SK-N-SH (cell line): ENCODE data around the gene PLAAT5. TPM values are rescaled to one million over a fixed set of nuclear protein-coding genes. Genes with fewer than 3 reads are reported as not detected.

Experiments used
- CTCF ChIA-PET: fragments of 300-600, 350-600 bp; formaldehyde crosslinking; extraction: SDS; loops from one replicate; lab custom pipeline; 2021; lab: Yijun Ruan, JAX
- POLR2A ChIA-PET: fragments of 350-600 bp; sonication (Branson Sonifier 250); formaldehyde crosslinking; extraction: SDS; loops from one replicate; lab custom pipeline; 2020; ENCODE audit warnings: antibody characterized with exemption, inconsistent platforms; lab: Yijun Ruan, JAX
- DNase-seq: peaks from one replicate; pipeline ENCODE4 v3.0.0; 2012
- H2AFZ ChIP-seq: fragments of 200-600 bp; sonication (generic); 2 replicates; pipeline ENCODE4 v1.8.1; 2016; ENCODE audit warnings: antibody characterized with exemption, mild to moderate bottlenecking, low read depth
- H3F3A ChIP-seq: fragments of 200-600 bp; sonication (generic); replicated peaks from 2 replicates; pipeline ENCODE3; 2016; ENCODE audit warnings: antibody characterized with exemption, mild to moderate bottlenecking; ENCODE audit not compliant: insufficient read depth
- H3K27ac ChIP-seq, 2 experiments: fragments of 200-500 bp in 1 of 2; fragments of 200-600 bp in 1 of 2; sonication (Bioruptor generic) in 1 of 2; sonication (generic), shearing (Covaris generic) in 1 of 2; 2 replicates each; pipeline versions ENCODE4 v1.5.1 to v1.6.1; 2014 to 2016; ENCODE audit warnings: low read depth in 2 of 2, inconsistent platforms in 1 of 2, low read length in 1 of 2, mild to moderate bottlenecking in 1 of 2, mixed read lengths in 1 of 2
- H3K27me3 ChIP-seq: fragments of 200-600 bp; sonication (generic), shearing (Covaris generic); 2 replicates; pipeline ENCODE4 v1.6.1; 2016; ENCODE audit warnings: mixed run types; ENCODE audit not compliant: insufficient read depth
- H3K36me3 ChIP-seq, 2 experiments: fragments of 200-500 bp in 1 of 2; fragments of 200-600 bp in 1 of 2; sonication (Bioruptor generic) in 1 of 2; sonication (generic) in 1 of 2; replicated peaks in 1 of 2; 2 replicates each; pipeline versions ENCODE3 to v1.5.1; 2014 to 2016; ENCODE audit warnings: low read length in 1 of 2, mild to moderate bottlenecking in 1 of 2; ENCODE audit not compliant: insufficient read depth in 2 of 2, control insufficient read depth in 1 of 2
- H3K4me1 ChIP-seq, 2 experiments: fragments of 200-500 bp in 1 of 2; fragments of 200-600 bp in 1 of 2; sonication (Bioruptor generic) in 1 of 2; sonication (generic), shearing (Covaris generic) in 1 of 2; 2 replicates each; pipeline versions ENCODE4 v1.5.1 to v1.6.1; 2014 to 2016; ENCODE audit warnings: low read depth in 1 of 2, low read length in 1 of 2, mixed run types in 1 of 2; ENCODE audit not compliant: insufficient read depth in 2 of 2, control insufficient read depth in 1 of 2
- H3K4me2 ChIP-seq: fragments of 200-600 bp; sonication (generic), shearing (Covaris generic); 2 replicates; pipeline ENCODE4 v1.6.1; 2017; ENCODE audit warnings: mixed run types
- H3K4me3 ChIP-seq, 2 experiments: fragments of 200-500 bp in 1 of 2; fragments of 200-600 bp in 1 of 2; sonication (Bioruptor generic) in 1 of 2; sonication (generic), shearing (Covaris generic) in 1 of 2; 2 replicates each; pipeline versions ENCODE4 v1.5.1 to v1.8.1; 2014 to 2016; ENCODE audit warnings: low read depth in 2 of 2, inconsistent platforms in 1 of 2, low read length in 1 of 2, mild to moderate bottlenecking in 1 of 2, mixed read lengths in 1 of 2, moderate library complexity in 1 of 2
- H3K79me2 ChIP-seq: fragments of 200-600 bp; sonication (generic); 2 replicates; pipeline ENCODE4 v1.8.1; 2017; ENCODE audit warnings: mild to moderate bottlenecking; ENCODE audit not compliant: insufficient read depth
- H3K9ac ChIP-seq: fragments of 200-600 bp; sonication (generic); 2 replicates; pipeline ENCODE4 v1.6.1; 2017; ENCODE audit warnings: mixed run types
- H3K9me2 ChIP-seq: fragments of 200-600 bp; sonication (generic); 2 replicates; pipeline ENCODE4 v1.6.1; 2017; ENCODE audit warnings: mixed run types
- H3K9me3 ChIP-seq: fragments of 200-600 bp; sonication (generic); 2 replicates; pipeline ENCODE4 v1.6.1; 2017; ENCODE audit warnings: mixed run types, mild to moderate bottlenecking, moderate library complexity
- H4K20me1 ChIP-seq: fragments of 200-600 bp; sonication (generic); 2 replicates; pipeline ENCODE4 v1.6.1; 2017; ENCODE audit warnings: mild to moderate bottlenecking, mixed run types; ENCODE audit not compliant: insufficient read depth
- ELF1 ChIP-seq: IDR thresholded peaks from 2 replicates; pipeline ENCODE4 v1.4.0; 2012
- FOSL2 ChIP-seq: IDR thresholded peaks from 2 replicates; pipeline ENCODE4 v1.4.0; 2012; ENCODE audit warnings: low read depth, mild to moderate bottlenecking, moderate library complexity, borderline replicate concordance
- FOXJ3 ChIP-seq: sonication (generic); formaldehyde crosslinking; IDR thresholded peaks from 2 replicates; pipeline ENCODE4 v1.5.1; 2020; ENCODE audit warnings: mild to moderate bottlenecking, missing genetic modification reagents
- FOXM1 ChIP-seq: IDR thresholded peaks from 2 replicates; pipeline ENCODE4 v1.4.0; 2012; ENCODE audit warnings: low read depth, mild to moderate bottlenecking
- GATA2 ChIP-seq: sonication (generic); formaldehyde crosslinking; IDR thresholded peaks from 2 replicates; pipeline ENCODE4 v1.5.0; 2020; ENCODE audit warnings: mild to moderate bottlenecking, missing genetic modification reagents
- JUND ChIP-seq: IDR thresholded peaks from 2 replicates; pipeline ENCODE4 v1.4.0; 2012
- MEF2A ChIP-seq: IDR thresholded peaks from 2 replicates; pipeline ENCODE4 v1.4.0; 2012; ENCODE audit warnings: low read depth, borderline replicate concordance
- MXI1 ChIP-seq: IDR thresholded peaks from 2 replicates; pipeline ENCODE4 v1.6.1; 2012; ENCODE audit warnings: mild to moderate bottlenecking, low read depth, low read length, improper control_type of control experiment
- NFIC ChIP-seq: IDR thresholded peaks from 2 replicates; pipeline ENCODE4 v1.4.0; 2012; ENCODE audit warnings: borderline replicate concordance
- NRF1 ChIP-seq: IDR thresholded peaks from 2 replicates; pipeline ENCODE4 v1.6.1; 2012; ENCODE audit warnings: low read depth, mild to moderate bottlenecking, low read length
- RAD21 ChIP-seq: IDR thresholded peaks from 2 replicates; pipeline ENCODE4 v1.6.1; 2012; ENCODE audit warnings: mild to moderate bottlenecking, low read length
- RXRA ChIP-seq: IDR thresholded peaks from 2 replicates; pipeline ENCODE4 v1.4.0; 2012; ENCODE audit warnings: low read depth, mild to moderate bottlenecking, borderline replicate concordance
- TEAD4 ChIP-seq: IDR thresholded peaks from 2 replicates; pipeline ENCODE4 v1.4.0; 2012; ENCODE audit warnings: mild to moderate bottlenecking, borderline replicate concordance; ENCODE audit not compliant: insufficient read depth
- YY1 ChIP-seq: IDR thresholded peaks from 2 replicates; pipeline ENCODE4 v1.4.0; 2012; ENCODE audit warnings: low read depth, mild to moderate bottlenecking
- WGBS: methylation state at CpG from one replicate; pipeline ENCODE4 v1.1.6; 2017; ENCODE audit warnings: low lambda C conversion rate; 5-methylcytosine and 5-hydroxymethylcytosine counted together
- polyA plus RNA-seq, 3 experiments: library from polyadenylated mRNA; depleted of rRNA; stranded (reverse); fragments of >200 nt; gene quantifications; 2 replicates each; pipeline ENCODE4 v1.2.3, GENCODE V29; 2012
- TF ChIP-seq, protein P1 (sequence below): IDR thresholded peaks from 2 replicates; pipeline ENCODE4 v1.4.0; 2012; ENCODE audit warnings: low read depth
- TF ChIP-seq, protein P2 (sequence below): IDR thresholded peaks from 2 replicates; pipeline ENCODE4 v1.4.0; 2012; ENCODE audit warnings: low read depth, borderline replicate concordance
- TF ChIP-seq, protein P3 (sequence below): IDR thresholded peaks from 2 replicates; pipeline ENCODE4 v1.6.1; 2012; ENCODE audit warnings: mild to moderate bottlenecking, low read depth, low read length, moderate library complexity
- TF ChIP-seq, protein P4 (sequence below): fragments of 200-600 bp; sonication (generic); IDR thresholded peaks from 2 replicates; pipeline ENCODE4 v1.6.1; 2017; ENCODE audit warnings: antibody characterized with exemption, mild to moderate bottlenecking, moderate library complexity
- TF ChIP-seq, protein P5 (sequence below): IDR thresholded peaks from 2 replicates; pipeline ENCODE4 v1.4.0; 2012; ENCODE audit warnings: low read depth, borderline replicate concordance

Gene PLAAT5
- polyA plus RNA-seq, 1 of the 3 experiments (the other 2 are of a cell fraction), result not detected

DNA sequence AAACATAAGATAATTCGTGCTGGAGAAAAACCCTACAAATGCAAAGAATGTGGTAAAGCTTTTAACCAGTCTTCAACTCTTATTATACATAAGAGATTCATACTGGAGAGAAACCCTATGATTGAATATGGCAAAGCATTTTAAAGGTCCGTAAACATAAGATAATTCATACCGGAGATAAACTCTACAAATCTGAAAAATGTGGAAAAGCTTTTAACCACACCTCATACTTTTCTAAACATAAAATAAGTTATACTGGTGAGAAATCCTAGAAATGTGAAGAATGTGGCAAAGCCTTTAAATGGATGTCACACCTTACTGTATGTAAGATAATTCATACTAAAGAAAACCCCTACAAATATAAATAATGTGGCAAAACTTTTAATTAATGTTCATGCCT lies 20.7 kb downstream of the PLAAT5 start:
- Histone ChIP-seq H3K4me3 (no peak overlapping the region), H3K79me2 (no peaks in the 10 kb centered on the region), H3K9me2 (no peaks in the 10 kb centered on the region), H3K9ac (no peak overlapping the region), H3K27ac (no peak overlapping the region), H2AFZ (no peak overlapping the region), H3K4me2 (no peak overlapping the region), H3K9me3 (no peaks in the 10 kb centered on the region), H4K20me1 (no peaks in the 10 kb centered on the region), H3K27me3 (no peaks in the 10 kb centered on the region; the same call in 1 of the 2 replicates), H3F3A (no peaks in the 10 kb centered on the region), H3K36me3 (no peaks in the 10 kb centered on the region), H3K4me1 (no peaks in the 10 kb centered on the region; a peak in 1 of 4 replicates)
- 9% methylated on average over 3 of the region's 3 CpGs for WGBS
- TF ChIP-seq GATA2 (CRISPR knock-in tag) (no peak), ELF1 (no peak), TEAD4 (no peak), RAD21 (no peak), RXRA (no peak), YY1 (no peak), MXI1 (no peak)
- TF ChIP-seq, protein P1, sequence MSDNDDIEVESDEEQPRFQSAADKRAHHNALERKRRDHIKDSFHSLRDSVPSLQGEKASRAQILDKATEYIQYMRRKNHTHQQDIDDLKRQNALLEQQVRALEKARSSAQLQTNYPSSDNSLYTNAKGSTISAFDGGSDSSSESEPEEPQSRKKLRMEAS, result no peak
- TF ChIP-seq, protein P2, sequence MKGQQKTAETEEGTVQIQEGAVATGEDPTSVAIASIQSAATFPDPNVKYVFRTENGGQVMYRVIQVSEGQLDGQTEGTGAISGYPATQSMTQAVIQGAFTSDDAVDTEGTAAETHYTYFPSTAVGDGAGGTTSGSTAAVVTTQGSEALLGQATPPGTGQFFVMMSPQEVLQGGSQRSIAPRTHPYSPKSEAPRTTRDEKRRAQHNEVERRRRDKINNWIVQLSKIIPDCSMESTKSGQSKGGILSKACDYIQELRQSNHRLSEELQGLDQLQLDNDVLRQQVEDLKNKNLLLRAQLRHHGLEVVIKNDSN, result no peak
- TF ChIP-seq, protein P3, sequence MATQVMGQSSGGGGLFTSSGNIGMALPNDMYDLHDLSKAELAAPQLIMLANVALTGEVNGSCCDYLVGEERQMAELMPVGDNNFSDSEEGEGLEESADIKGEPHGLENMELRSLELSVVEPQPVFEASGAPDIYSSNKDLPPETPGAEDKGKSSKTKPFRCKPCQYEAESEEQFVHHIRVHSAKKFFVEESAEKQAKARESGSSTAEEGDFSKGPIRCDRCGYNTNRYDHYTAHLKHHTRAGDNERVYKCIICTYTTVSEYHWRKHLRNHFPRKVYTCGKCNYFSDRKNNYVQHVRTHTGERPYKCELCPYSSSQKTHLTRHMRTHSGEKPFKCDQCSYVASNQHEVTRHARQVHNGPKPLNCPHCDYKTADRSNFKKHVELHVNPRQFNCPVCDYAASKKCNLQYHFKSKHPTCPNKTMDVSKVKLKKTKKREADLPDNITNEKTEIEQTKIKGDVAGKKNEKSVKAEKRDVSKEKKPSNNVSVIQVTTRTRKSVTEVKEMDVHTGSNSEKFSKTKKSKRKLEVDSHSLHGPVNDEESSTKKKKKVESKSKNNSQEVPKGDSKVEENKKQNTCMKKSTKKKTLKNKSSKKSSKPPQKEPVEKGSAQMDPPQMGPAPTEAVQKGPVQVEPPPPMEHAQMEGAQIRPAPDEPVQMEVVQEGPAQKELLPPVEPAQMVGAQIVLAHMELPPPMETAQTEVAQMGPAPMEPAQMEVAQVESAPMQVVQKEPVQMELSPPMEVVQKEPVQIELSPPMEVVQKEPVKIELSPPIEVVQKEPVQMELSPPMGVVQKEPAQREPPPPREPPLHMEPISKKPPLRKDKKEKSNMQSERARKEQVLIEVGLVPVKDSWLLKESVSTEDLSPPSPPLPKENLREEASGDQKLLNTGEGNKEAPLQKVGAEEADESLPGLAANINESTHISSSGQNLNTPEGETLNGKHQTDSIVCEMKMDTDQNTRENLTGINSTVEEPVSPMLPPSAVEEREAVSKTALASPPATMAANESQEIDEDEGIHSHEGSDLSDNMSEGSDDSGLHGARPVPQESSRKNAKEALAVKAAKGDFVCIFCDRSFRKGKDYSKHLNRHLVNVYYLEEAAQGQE, result no peak
- ChIA-PET CTCF (interaction anchor here (0.5 to 1.1 kb wide), 2 partner anchors 9 to 167 kb away, joined by 3 to 4 read pairs; no protein-coding TSS in a partner anchor), POLR2A (no interaction called here)
- DNase-seq, result no peak

DNA sequence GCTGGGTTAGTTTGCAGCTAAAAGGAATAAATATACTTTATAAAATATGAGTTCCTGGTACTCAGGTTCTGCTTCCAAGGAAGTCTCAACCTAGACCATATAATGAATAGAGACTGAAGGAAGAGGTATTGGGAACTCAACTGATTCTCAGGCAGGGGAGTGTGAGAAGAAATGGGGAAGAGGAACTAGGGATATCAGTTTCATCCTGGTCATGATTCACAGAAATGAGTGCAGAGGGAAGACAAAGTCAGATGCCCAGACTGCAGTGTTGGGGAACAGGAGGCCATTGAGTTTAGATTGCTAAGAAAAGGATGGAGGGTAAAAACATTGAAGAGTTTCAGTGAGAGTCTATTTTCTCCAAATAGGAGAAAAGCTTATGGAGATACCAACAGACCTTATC lies 28.8 kb downstream of the PLAAT5 start:
- no peaks in the 10 kb centered on the region for H4K20me1 ChIP-seq
- no peaks in the 10 kb centered on the region for H3K4me1 ChIP-seq
- H3K79me2 ChIP-seq, result no peaks in the 10 kb centered on the region
- DNase-seq, result no peak
- H3K27ac ChIP-seq, result no peak overlapping the region
- CTCF ChIA-PET, result interaction anchor here (1.0 kb wide), 2 partner anchors 16 to 18 kb away, joined by 3 to 4 read pairs; no protein-coding TSS in a partner anchor
- no peak overlapping the region for H3K4me2 ChIP-seq
- H3F3A ChIP-seq, result no peaks in the 10 kb centered on the region
- H3K4me3 ChIP-seq, result no peak overlapping the region
- POLR2A ChIA-PET, result no interaction called here
- no peak overlapping the region for H3K9ac ChIP-seq
- no peaks in the 10 kb centered on the region for H3K9me2 ChIP-seq
- no peaks in the 10 kb centered on the region for H3K9me3 ChIP-seq
- H3K27me3 ChIP-seq, result peaks cover 26% of the 10 kb centered on the region
- no peaks in the 10 kb centered on the region for H3K36me3 ChIP-seq
- no peak overlapping the region for H2AFZ ChIP-seq
- no peak for TF ChIP-seq FOXJ3
- TF ChIP-seq NFIC, result no peak
- no peak for TF ChIP-seq ELF1
- TF ChIP-seq, protein P4, sequence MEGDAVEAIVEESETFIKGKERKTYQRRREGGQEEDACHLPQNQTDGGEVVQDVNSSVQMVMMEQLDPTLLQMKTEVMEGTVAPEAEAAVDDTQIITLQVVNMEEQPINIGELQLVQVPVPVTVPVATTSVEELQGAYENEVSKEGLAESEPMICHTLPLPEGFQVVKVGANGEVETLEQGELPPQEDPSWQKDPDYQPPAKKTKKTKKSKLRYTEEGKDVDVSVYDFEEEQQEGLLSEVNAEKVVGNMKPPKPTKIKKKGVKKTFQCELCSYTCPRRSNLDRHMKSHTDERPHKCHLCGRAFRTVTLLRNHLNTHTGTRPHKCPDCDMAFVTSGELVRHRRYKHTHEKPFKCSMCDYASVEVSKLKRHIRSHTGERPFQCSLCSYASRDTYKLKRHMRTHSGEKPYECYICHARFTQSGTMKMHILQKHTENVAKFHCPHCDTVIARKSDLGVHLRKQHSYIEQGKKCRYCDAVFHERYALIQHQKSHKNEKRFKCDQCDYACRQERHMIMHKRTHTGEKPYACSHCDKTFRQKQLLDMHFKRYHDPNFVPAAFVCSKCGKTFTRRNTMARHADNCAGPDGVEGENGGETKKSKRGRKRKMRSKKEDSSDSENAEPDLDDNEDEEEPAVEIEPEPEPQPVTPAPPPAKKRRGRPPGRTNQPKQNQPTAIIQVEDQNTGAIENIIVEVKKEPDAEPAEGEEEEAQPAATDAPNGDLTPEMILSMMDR, result no peak
- TF ChIP-seq, protein P5, sequence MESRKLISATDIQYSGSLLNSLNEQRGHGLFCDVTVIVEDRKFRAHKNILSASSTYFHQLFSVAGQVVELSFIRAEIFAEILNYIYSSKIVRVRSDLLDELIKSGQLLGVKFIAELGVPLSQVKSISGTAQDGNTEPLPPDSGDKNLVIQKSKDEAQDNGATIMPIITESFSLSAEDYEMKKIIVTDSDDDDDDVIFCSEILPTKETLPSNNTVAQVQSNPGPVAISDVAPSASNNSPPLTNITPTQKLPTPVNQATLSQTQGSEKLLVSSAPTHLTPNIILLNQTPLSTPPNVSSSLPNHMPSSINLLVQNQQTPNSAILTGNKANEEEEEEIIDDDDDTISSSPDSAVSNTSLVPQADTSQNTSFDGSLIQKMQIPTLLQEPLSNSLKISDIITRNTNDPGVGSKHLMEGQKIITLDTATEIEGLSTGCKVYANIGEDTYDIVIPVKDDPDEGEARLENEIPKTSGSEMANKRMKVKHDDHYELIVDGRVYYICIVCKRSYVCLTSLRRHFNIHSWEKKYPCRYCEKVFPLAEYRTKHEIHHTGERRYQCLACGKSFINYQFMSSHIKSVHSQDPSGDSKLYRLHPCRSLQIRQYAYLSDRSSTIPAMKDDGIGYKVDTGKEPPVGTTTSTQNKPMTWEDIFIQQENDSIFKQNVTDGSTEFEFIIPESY, result no peak
- TF ChIP-seq FOXM1, result no peak
- no peak for TF ChIP-seq FOSL2
- TF ChIP-seq JUND, result no peak
- no peak for TF ChIP-seq GATA2 (CRISPR knock-in tag)
- no peak for TF ChIP-seq MEF2A
- TF ChIP-seq NRF1, result no peak
